Middle frontal gyrus (tissue), 1 donor: ENCODE measurements around the gene TCF12.

Experiments used
- DNase-seq: peaks from one replicate; pipeline ENCODE4 v3.0.0-alpha.2; 2015; ENCODE audit warnings: low spot score; ENCODE audit errors: extremely low spot score

Gene TCF12

GRCh38 chr15:57215326-57215725 is 296.9 kb downstream of the TCF12 start:
- no peak for DNase-seq

DNA sequence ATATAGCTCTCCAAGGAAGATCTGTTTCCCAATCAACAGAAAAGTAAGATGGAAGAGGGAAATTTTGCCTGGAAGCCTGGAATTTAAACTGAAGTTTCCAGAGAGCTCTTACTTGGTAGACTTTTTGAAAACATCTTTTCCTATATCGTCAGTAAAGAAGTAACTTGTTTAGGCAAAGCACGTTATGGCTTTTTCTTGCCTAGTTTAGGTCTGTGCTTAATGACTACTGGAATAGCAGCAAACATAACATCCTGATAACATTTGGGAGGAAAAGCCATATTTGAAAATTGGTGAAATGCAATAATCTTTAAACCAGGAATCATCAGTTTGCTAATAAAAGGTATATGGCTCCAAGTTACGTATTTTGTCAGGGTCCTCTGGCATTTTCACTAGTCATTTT is 297.4 kb downstream of the TCF12 start:
- DNase-seq: no peak

DNA sequence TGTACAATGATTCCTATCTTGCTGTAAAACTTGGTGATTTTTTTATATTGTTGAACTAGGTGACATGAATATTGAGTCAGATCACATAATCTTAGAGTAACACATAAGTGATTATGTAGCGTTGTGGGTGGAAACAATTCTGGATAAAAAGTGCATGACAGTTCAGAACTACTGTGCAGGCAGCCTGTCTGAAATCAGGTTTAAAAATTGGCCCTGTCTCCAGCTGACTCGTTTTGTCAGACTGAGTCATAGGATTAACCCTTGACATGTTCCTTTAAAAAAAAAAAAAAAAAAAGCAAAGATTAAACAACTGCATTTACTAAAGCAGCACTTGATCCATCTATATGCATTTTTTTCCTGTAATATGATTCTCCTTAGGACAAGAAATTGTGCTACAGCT is 297.8 kb downstream of the TCF12 start:
- no peak for DNase-seq

- DNase-seq: peak; percentile 25
These were observed 299.5 kb downstream of the TCF12 start for GRCh38 chr15:57217778-57218598.

DNA sequence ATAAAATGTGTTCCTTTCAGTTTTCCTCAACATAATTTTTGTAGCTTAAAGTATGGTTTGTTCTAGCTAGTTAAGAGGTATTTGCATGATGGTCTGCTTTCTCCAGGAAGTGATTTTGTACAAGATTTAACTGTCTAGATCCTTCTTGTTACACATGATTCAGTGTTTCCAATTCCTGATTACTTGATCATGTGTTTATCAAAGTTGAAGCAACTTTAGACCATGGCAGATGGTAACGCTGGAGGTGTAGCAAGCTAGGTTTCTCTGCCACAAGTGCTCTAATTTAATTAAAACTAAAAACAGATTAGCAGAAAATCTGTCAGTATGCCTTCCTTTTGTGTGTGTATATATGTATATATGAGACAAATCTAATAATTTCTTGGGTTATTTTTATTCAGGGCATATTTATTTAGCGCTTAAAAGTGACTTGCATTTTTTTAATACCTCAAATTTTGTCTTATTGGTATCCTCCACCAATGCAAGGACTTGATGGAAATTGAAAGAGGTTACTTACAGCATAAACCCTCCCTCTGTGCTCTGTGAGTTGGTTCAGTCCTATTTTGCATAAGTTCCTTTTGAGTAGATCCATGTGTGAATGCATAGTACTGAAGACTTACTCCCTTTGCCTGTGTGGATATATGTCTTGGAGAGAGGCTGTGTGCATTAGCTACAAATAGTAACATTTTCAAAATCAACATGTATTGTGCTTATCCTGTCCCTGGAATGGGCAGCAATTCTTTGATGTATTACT is 300.6 kb downstream of the TCF12 start:
- no peak for DNase-seq

DNA sequence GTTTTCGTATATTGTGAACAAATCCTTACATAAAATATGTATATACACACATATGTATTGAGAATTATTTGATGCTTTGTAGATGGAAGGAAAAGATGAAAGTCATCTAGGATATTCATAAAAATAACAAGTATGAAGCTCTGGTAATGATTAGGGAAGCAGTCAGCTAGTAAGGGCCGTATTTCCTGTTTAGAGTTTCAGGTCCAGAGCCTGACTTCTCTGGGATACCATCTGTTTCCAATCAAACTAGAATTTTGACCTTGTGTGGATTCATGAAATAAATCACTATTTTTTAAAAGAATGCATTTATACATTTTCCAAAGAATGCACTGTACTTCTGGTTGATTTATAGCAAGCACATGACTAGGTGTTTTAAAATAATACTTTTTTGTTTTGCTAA is 301.8 kb downstream of the TCF12 start:
- DNase-seq: no peak

DNA sequence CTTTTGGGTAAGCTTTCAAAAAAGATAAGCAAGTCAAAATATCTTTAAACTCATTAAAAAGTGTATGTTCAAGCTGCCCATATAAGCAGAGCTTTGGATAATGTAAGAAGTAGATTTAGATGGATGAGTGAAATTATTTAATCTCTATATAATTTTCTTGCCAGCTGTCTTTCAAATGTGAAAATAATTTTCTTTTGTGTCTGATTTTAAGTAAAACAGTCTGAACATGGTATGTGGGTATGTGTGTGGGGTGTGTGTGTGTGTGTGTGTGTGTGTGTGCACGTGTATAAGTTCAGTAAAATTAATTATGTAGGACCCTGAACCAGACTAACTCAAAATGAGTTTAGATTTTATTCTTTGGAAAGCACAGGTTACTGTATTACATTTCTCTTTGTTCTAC is 302.7 kb downstream of the TCF12 start:
- no peak for DNase-seq

DNA sequence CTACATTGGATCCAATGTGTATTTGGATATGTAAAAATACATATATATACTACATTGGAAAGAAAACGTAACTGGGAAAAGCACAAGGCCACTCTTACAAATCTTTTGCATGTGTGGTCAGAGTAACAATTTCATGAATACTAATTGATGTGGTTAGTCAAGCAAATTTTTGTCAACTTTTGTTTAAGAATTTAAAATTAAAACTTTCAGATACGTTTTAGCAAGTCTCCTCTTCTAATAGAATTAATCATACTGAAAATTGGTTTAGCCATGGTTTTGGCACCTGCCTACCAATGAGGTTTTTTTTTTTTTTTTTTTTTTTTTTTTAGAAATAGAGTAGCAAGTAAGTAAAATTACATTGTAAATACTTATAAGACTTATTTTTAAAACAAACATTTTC is 304.9 kb downstream of the TCF12 start:
- DNase-seq: no peak

GRCh38 chr15:57223887-57224286 is 305.4 kb downstream of the TCF12 start:
- no peak for DNase-seq

DNA sequence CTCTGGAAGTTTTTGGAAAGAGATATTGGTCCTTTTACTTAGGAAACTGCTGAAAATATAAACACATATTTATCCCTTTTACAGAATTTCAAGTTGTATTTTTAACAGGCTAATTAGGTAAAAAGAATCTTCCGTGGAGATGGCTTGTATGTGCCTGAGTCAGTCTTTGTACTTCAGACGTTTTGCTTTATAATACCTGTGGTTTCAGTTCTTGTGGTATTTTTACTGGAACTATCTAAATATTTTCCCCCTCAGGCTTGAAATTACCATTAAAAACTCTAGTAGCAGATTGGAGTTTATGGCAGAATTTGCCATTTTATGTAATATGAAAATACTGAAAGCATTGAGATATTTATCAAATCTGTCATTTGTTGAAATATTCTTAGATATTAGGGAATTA is 306.2 kb downstream of the TCF12 start:
- no peak for DNase-seq

DNA sequence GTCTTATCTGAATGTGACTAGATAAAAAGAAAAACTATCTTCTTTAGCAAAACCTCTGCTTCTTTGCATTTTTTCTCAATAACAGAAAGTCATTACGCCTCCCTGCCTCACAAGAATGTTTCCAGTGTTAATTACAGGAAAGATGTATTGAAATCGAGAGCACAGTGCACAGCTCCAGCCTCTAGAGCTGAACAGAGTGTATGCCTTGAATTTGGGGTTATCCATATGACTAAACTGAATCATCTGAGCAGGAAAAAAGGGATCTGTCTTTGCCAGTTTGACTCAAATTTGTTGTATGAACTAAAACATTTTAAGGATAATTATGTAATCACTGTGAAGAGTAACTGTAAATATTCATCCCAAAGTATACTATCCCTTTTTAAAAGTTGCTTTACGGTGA is 308.7 kb downstream of the TCF12 start:
- DNase-seq: no peak

- DNase-seq: no peak
These were observed 309.5 kb downstream of the TCF12 start for GRCh38 chr15:57227899-57228298.

- no peak for DNase-seq
These were observed 310.0 kb downstream of the TCF12 start for GRCh38 chr15:57228395-57228794.

DNA sequence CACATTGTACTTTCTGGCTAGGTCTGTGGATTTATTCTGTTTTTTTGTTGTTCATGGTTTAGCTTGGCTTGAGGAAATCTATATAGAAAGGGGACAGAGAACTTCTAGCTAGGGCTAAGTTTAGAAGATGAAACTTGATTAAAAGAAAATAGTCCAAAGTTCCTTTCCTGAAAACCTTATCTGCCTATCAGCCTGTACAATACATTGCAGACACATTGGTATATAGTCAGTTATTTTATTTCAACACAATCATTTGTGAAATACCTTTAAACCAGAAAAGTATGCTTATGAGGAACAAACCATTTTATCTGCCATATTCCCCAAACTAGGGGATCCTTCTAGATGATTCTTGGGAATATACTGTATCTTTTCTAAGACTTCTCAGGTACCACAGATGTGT is 310.6 kb downstream of the TCF12 start:
- no peak for DNase-seq

DNA sequence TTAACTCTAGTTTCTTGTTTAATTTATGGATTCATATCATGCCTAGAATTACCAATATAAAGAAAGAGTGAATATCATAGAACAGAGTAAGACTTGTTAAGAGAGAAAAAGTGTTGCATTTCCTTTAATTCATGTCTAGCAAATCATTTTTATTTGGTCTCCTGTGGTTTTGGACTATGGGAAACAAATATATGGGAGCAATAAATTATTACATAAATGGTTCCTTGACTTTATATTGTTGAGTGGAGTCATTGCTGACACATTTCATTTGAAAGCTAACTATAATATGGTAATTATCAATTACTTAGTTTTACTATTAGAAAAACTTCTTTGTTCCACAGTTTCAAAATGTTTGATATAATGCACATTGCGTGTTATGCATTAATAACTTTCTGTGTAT is 313.1 kb downstream of the TCF12 start:
- no peak for DNase-seq

DNA sequence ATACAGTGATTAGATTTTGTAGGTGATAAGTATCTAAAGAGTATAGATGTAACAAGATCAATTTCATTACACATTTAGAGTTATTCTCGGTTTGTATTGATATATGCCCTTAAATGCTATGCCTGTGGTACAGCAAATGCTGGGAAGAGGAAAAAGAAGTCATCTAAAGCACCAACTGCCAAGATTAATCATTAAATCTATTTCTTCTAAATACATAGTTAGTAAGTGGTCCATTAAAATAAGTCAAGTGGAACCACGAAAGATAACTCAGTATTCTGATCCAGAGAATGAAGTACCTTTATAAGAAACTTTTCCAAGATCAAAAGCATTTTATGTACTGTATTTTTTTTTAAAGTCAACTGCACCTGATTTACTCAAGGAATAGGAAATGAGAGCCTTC is 315.7 kb downstream of the TCF12 start:
- DNase-seq: no peak

DNA sequence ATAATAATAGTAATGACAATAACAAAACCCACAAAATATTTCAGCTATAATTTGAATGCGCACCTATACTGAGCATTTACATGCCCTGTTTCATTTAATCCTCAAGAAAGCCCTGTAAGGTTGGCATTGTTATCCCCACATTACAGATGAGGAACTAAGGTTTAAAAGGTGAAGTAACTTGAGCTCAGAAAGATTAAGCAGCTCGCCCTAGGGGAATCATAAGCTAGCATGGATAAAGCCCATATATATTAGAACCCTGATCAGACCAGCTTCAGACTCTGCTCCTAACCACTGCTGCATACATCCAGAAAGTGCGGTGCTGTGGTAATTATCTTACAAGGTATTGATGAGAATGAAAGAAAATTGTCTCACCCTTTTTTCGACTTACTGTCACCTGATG is 316.7 kb downstream of the TCF12 start:
- DNase-seq: no peak

GRCh38 chr15:57235873-57236272 is 317.4 kb downstream of the TCF12 start:
- DNase-seq: no peak

- no peak for DNase-seq
These were observed 318.3 kb downstream of the TCF12 start for GRCh38 chr15:57236561-57237300.

DNA sequence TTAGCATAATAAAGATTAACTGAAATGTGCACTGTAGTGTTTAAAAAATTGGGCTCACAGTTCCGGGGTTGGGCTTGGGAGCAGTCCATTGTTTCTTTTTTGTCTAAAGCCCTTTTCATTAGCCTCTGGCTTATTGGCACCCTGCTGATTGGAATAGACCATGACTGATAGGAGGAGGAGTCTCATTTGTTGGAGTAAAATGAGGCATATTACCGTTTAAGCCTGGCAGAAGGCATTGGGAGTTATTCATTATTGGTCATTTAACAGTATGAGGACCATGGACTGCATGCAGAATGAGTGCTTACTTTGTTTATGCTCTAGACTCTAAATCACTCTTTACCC is 318.8 kb downstream of the TCF12 start:
- DNase-seq: no peak

- DNase-seq: no peak
These were observed 319.2 kb downstream of the TCF12 start for GRCh38 chr15:57237676-57238075.

DNA sequence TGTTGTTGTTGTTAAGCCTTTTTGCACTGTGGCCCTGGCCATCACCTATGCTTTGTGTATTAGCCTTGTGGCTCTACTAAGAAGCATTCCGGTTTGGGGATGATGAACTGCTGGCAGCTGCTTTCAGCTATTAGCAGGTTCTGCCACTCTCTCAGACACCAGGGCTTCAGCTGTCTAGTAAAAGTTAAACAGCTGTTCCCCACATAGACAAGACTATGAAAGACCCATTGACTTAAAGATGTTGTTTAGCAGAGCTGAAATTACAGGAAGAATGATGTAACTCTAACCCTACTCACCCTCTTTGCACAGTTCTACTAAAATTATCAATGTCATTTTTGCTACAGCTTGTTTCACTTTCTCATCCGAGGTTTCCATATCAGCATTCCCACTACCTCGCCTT is 326.7 kb downstream of the TCF12 start:
- DNase-seq: no peak
